ENCODE results near the gene MAB21L4. TPM values are rescaled to one million over a fixed set of nuclear protein-coding genes. Genes with fewer than 3 reads are reported as not detected.

Gene MAB21L4
- total and polyA plus RNA-seq, 2 donors from 2014 or later, result 6.1 to 28.5 TPM

GRCh38 chr2:240873805-240874714, 21.9 kb downstream of the MAB21L4 start:
- Histone ChIP-seq H3K36me3 (ENCODE audit: control insufficient read depth in 2 of 3, insufficient read depth in 3 of 3, low read length in 3 of 3) (no peaks in the 10 kb centered on the region), H3K4me1 (ENCODE audit: control insufficient read depth in 2 of 3, insufficient read depth in 2 of 3, low read depth in 1 of 3, low read length in 3 of 3) (peaks cover 0 to 13% (median 0%) of the 10 kb centered on the region in 3 donors), H3K27me3 (ENCODE audit: control insufficient read depth, insufficient read depth, low read length) (no peaks in the 10 kb centered on the region), H3K4me3 (ENCODE audit: low read length in 3 of 3) (no peak overlapping the region), H3K9me3 (ENCODE audit: control insufficient read depth in 2 of 3, insufficient read depth in 1 of 3, low read length in 3 of 3) (no peaks in the 10 kb centered on the region), H3K9ac (ENCODE audit: low read length in 3 of 3) (no peak overlapping the region), H3K27ac (ENCODE audit: low read depth in 2 of 2, low read length in 2 of 2) (peak overlapping the region; percentile 8 to 65)
- no peak for TF ChIP-seq CTCF (IDR thresholded peaks at IDR 0.05; ENCODE audit: borderline replicate concordance, extremely low read depth, insufficient read depth)
- DNase-seq (peak; percentile 31 to 65 (median 48)), FAIRE-seq (no peak)
- intact Hi-C loops (cut with DNase I), result no loop called here

- Histone ChIP-seq H3K4me3 (ENCODE audit: low read length in 3 of 3) (no peak overlapping the region), H3K27ac (ENCODE audit: low read depth in 2 of 2, low read length in 2 of 2) (no peak overlapping the region), H3K9me3 (ENCODE audit: control insufficient read depth in 2 of 3, insufficient read depth in 1 of 3, low read length in 3 of 3) (no peaks in the 10 kb centered on the region), H3K27me3 (ENCODE audit: control insufficient read depth, insufficient read depth, low read length) (no peaks in the 10 kb centered on the region), H3K36me3 (ENCODE audit: control insufficient read depth in 2 of 3, insufficient read depth in 3 of 3, low read length in 3 of 3) (no peaks in the 10 kb centered on the region), H3K9ac (ENCODE audit: low read length in 3 of 3) (no peak overlapping the region), H3K4me1 (ENCODE audit: control insufficient read depth in 2 of 3, insufficient read depth in 2 of 3, low read depth in 1 of 3, low read length in 3 of 3) (peaks cover 0 to 13% (median 0%) of the 10 kb centered on the region in 3 donors)
- intact Hi-C loops (cut with DNase I), result no loop called here
- FAIRE-seq (no peak), DNase-seq (peak in 1 of 5 donors; percentile 61)
- no peak for TF ChIP-seq CTCF (IDR thresholded peaks at IDR 0.05; ENCODE audit: borderline replicate concordance, extremely low read depth, insufficient read depth)
Observed at GRCh38 chr2:240873098-240873788, 22.7 kb downstream of the MAB21L4 start.

- Histone ChIP-seq H3K9ac (ENCODE audit: low read length in 3 of 3) (no peak overlapping the region), H3K4me3 (ENCODE audit: low read length in 3 of 3) (no peak overlapping the region), H3K36me3 (ENCODE audit: control insufficient read depth in 2 of 3, insufficient read depth in 3 of 3, low read length in 3 of 3) (no peaks in the 10 kb centered on the region), H3K27ac (ENCODE audit: low read depth in 2 of 2, low read length in 2 of 2) (no peak overlapping the region), H3K27me3 (ENCODE audit: control insufficient read depth, insufficient read depth, low read length) (no peaks in the 10 kb centered on the region), H3K9me3 (ENCODE audit: control insufficient read depth in 2 of 3, insufficient read depth in 1 of 3, low read length in 3 of 3) (no peaks in the 10 kb centered on the region), H3K4me1 (ENCODE audit: control insufficient read depth in 2 of 3, insufficient read depth in 2 of 3, low read depth in 1 of 3, low read length in 3 of 3) (peaks cover 0 to 13% (median 0%) of the 10 kb centered on the region in 3 donors)
- FAIRE-seq, result no peak
- TF ChIP-seq CTCF (IDR thresholded peaks at IDR 0.05; ENCODE audit: borderline replicate concordance, extremely low read depth, insufficient read depth), result no peak
- intact Hi-C loops (cut with DNase I), result no loop called here
- peak in 2 of 5 donors; percentile 31 to 65 for DNase-seq
Observed at GRCh38 chr2:240872317-240873097, 23.4 kb downstream of the MAB21L4 start.

Data from kidney (tissue), 14 donors.